Fibroblast of lung (primary cell): ENCODE data around the gene POR. TPM values are rescaled to one million over a fixed set of nuclear protein-coding genes. Genes with fewer than 3 reads are reported as not detected.

Experiments
- DNase-seq, 2 donors: peaks; one replicate each; pipeline versions ENCODE4 v3.0.0 to v3.0.0-alpha.2; 2010; ENCODE audit warnings: low read depth in 2 of 2
- H2AFZ ChIP-seq: 2 replicates; pipeline ENCODE4 v1.5.1; 2012; ENCODE audit warnings: low read length, control low read depth, inconsistent platforms
- H3K27ac ChIP-seq: 2 replicates; pipeline ENCODE4 v1.5.1; 2011; ENCODE audit warnings: low read length, control low read depth; ENCODE audit not compliant: insufficient read depth
- H3K27me3 ChIP-seq: 2 replicates; pipeline ENCODE4 v1.5.1; 2011; ENCODE audit warnings: mild to moderate bottlenecking, low read length; ENCODE audit not compliant: control insufficient read depth, insufficient read depth
- H3K36me3 ChIP-seq: 2 replicates; pipeline ENCODE4 v1.5.1; 2011; ENCODE audit warnings: low read length; ENCODE audit not compliant: control insufficient read depth, insufficient read depth
- H3K4me1 ChIP-seq: 2 replicates; pipeline ENCODE4 v1.5.1; 2011; ENCODE audit warnings: low read length; ENCODE audit not compliant: control insufficient read depth, insufficient read depth; ENCODE audit errors: extremely low read depth
- H3K4me2 ChIP-seq: 2 replicates; pipeline ENCODE4 v1.5.1; 2011; ENCODE audit warnings: low read length, control low read depth; ENCODE audit not compliant: insufficient read depth; ENCODE audit errors: extremely low read depth
- H3K4me3 ChIP-seq, 4 experiments: fragments of 200-600 bp in 1 of 4; sonication (generic) in 1 of 4; replicated peaks in 1 of 4; 2 replicates each; pipeline ENCODE4 v1.5.1; 2011 to 2016; ENCODE audit warnings: low read length in 4 of 4, low read depth in 3 of 4, mild to moderate bottlenecking in 3 of 4, control low read depth in 2 of 4, inconsistent platforms in 1 of 4, mixed read lengths in 1 of 4; ENCODE audit not compliant: insufficient read depth in 1 of 4; ENCODE audit errors: control extremely low read depth in 1 of 4
- H3K79me2 ChIP-seq: 2 replicates; pipeline ENCODE4 v1.5.1; 2012; ENCODE audit warnings: mild to moderate bottlenecking, low read length, inconsistent platforms; ENCODE audit not compliant: control insufficient read depth, insufficient read depth
- H3K9ac ChIP-seq: 2 replicates; pipeline ENCODE4 v1.5.1; 2011; ENCODE audit warnings: mild to moderate bottlenecking, low read length, control low read depth; ENCODE audit not compliant: insufficient read depth
- H3K9me3 ChIP-seq: 2 replicates; pipeline ENCODE4 v1.5.1; 2012; ENCODE audit warnings: low read depth, low read length; ENCODE audit not compliant: control insufficient read depth, insufficient read depth
- H4K20me1 ChIP-seq: 2 replicates; pipeline ENCODE4 v1.5.1; 2011; ENCODE audit warnings: low read length; ENCODE audit not compliant: control insufficient read depth, insufficient read depth; ENCODE audit errors: extremely low read depth
- CTCF ChIP-seq, 2 donors: IDR thresholded peaks in 1 of 2; conservative IDR thresholded peaks in 1 of 2; 1 replicate in 1 of 2; 2 replicates in 1 of 2; pipeline ENCODE4 v1.5.1; 2011 to 2012; ENCODE audit warnings: low read length in 2 of 2, control low read depth in 1 of 2, inconsistent platforms in 1 of 2, low read depth in 1 of 2, mild to moderate bottlenecking in 1 of 2
- EZH2 ChIP-seq: IDR thresholded peaks from 2 replicates; pipeline ENCODE4 v1.5.1; 2012; ENCODE audit warnings: low read length, control low read depth, mild to moderate bottlenecking; ENCODE audit errors: missing control alignments
- polyA plus RNA-seq, 2 donors: library from polyadenylated mRNA; depleted of rRNA in 1 of 2; stranded (reverse) in 1 of 2; unstranded in 1 of 2; fragments of >200 nt; gene quantifications; 2 replicates each; pipeline ENCODE4 v1.2.1, GENCODE V29; 2011 to 2012; ENCODE audit warnings: missing spikeins in 1 of 2
- total RNA-seq: library from RNA; depleted of rRNA; stranded (reverse); fragments of >200 nt; gene quantifications from 2 replicates; pipeline ENCODE4 v1.2.1, GENCODE V29; 2014

POR gene
- total and polyA plus RNA-seq, 2 donors (not counting 1 experiment from before 2014, with no cell fraction given) = 36.2 to 207 TPM

- no peak overlapping the region for H3K27ac ChIP-seq
- H3K27me3 ChIP-seq = no peaks in the 10 kb centered on the region
- H2AFZ ChIP-seq = no peak overlapping the region
- H3K79me2 ChIP-seq = no peaks in the 10 kb centered on the region
- no peak for DNase-seq
- H3K4me2 ChIP-seq = no peak overlapping the region
- H3K9ac ChIP-seq = no peak overlapping the region
- H3K9me3 ChIP-seq = no peaks in the 10 kb centered on the region
- no peak for TF ChIP-seq CTCF (conservative IDR thresholded peaks at IDR 0.05 in 1 of 2, IDR thresholded peaks at IDR 0.05 in 1 of 2; ENCODE audit: low read depth in 1 of 2, low read length in 2 of 2)
- TF ChIP-seq EZH2 = no peak
- peaks cover 3% of the 10 kb centered on the region for H3K4me1 ChIP-seq
- peaks cover 34% of the 10 kb centered on the region for H3K36me3 ChIP-seq
- H3K4me3 ChIP-seq = no peak overlapping the region
- H4K20me1 ChIP-seq = no peaks in the 10 kb centered on the region
Measured at GRCh38 chr7:75980430-75981202, 65.7 kb downstream of the POR start.

GRCh38 chr7:75981203-75981452, 66.2 kb downstream of the POR start:
- Histone ChIP-seq H3K4me2 (no peak overlapping the region), H3K36me3 (peaks cover 39% of the 10 kb centered on the region), H3K27me3 (no peaks in the 10 kb centered on the region), H3K27ac (no peak overlapping the region), H3K4me3 (no peak overlapping the region), H3K9ac (no peak overlapping the region), H3K4me1 (peaks cover 3% of the 10 kb centered on the region), H3K79me2 (no peaks in the 10 kb centered on the region), H2AFZ (no peak overlapping the region), H4K20me1 (no peaks in the 10 kb centered on the region), H3K9me3 (no peaks in the 10 kb centered on the region)
- DNase-seq = no peak
- TF ChIP-seq EZH2 = no peak
- TF ChIP-seq CTCF (conservative IDR thresholded peaks at IDR 0.05 in 1 of 2, IDR thresholded peaks at IDR 0.05 in 1 of 2; ENCODE audit: low read depth in 1 of 2, low read length in 2 of 2) = no peak

- no peaks in the 10 kb centered on the region for H4K20me1 ChIP-seq
- TF ChIP-seq EZH2 = no peak
- no peak for TF ChIP-seq CTCF (conservative IDR thresholded peaks at IDR 0.05 in 1 of 2, IDR thresholded peaks at IDR 0.05 in 1 of 2; ENCODE audit: low read depth in 1 of 2, low read length in 2 of 2)
- no peak overlapping the region for H3K9ac ChIP-seq
- H2AFZ ChIP-seq = no peak overlapping the region
- peaks cover 3% of the 10 kb centered on the region for H3K4me1 ChIP-seq
- H3K36me3 ChIP-seq = peaks cover 44% of the 10 kb centered on the region
- H3K4me3 ChIP-seq = no peak overlapping the region
- no peak overlapping the region for H3K27ac ChIP-seq
- no peak for DNase-seq
- no peaks in the 10 kb centered on the region for H3K9me3 ChIP-seq
- no peaks in the 10 kb centered on the region for H3K79me2 ChIP-seq
- H3K27me3 ChIP-seq = no peaks in the 10 kb centered on the region
- H3K4me2 ChIP-seq = no peak overlapping the region
Measured at GRCh38 chr7:75981453-75982305, 66.7 kb downstream of the POR start.
